GM19455 (cell line): ENCODE results near the gene PHOSPHO2.

Experiments
- ATAC-seq: cut with Tn5 transposase; IDR thresholded peaks from one replicate; pipeline ENCODE4 v1.9.1; 2021; ENCODE audit not compliant: unreplicated experiment

The PHOSPHO2 gene

DNA sequence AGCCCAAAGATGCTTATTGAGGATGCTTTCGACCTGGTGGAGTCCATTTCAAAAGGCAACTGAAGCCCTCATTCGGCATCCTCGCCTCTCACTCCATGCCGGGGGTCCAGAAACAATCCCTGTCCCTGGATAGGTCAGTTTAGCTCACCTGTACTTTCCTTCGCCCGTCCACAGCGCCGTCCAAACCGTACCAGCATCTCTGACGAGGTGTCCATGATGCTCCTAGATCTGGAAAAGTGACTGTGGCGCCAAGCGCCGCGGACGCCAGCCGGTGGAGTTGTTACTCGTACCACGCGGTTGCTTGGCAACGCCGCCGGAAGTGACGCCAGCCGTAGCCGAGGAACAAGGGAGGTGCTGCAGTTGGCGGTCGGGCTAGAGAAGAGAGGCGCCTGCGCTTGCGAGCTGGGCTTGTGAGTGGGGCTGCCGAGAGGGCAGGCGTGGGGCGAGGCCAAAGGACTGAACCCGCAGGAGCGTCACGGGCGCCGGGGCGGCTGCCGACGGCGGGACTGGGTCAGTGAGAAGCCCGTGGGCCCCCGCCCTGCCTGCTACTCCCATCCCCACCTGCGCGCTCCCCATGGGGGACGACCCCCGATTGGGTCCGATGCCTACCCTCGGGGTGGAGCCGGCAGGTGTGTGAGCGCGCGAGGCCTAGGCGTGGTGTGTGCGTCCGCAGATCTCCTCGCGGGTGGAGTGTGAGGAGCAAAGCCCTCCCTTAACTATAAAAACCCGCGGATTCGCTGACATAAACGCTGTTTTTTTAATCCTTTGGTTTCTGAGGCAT, at the start of gene PHOSPHO2, which contains the start of gene CFAP210:
PHOSPHO2 (plus strand) TSS at position 357 of the 781 bp plus-strand sequence. CDS start 6,503 bp downstream, outside the sequence.
CFAP210 (minus strand) TSS at position 293 of the 781 bp plus-strand sequence; CDS start at position 215, 78 bp downstream.
- peak; percentile 100 for ATAC-seq

DNA sequence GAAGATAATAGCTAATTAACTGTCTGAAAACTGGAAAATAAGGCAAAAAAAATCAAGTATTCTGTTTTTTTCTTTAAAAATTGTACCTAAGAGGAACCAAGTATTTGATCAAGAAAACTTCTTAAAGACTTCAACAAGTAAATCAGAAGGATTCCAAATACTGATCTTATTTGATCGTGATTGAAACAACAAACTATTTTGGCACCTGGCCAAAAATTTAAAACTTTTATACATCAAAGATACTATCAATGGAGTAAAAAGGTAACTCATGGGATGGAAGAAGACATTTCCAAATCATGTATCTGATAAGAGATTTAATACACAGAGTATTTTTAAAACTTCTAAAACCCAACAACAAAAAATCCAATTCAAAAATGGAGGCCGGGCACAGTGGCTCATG, 46.8 kb upstream of the PHOSPHO2 start:
- no peak for ATAC-seq

GRCh38 chr2:169649278-169649677, 45.0 kb upstream of the PHOSPHO2 start:
- ATAC-seq, result no peak

DNA sequence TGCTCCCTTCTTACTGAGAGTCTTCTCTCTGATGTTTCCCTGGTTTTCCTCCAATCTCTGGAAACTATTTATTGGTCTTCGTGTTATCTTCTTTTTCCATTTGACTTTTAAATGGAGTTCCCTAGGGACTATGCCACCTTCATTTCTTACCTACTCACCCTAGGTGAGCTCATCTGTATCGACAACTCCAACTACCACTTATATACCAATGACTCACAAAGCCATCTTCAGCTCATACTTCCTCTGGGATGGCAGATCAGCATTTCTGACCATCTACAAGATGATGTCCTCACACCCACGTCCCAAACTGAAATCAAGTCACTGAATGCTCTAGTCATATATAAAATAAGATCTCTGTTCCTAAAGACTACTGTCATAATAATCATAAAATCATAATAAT, 40.6 kb upstream of the PHOSPHO2 start:
- ATAC-seq, result no peak

GRCh38 chr2:169656164-169656563, 38.1 kb upstream of the PHOSPHO2 start:
- no peak for ATAC-seq

DNA sequence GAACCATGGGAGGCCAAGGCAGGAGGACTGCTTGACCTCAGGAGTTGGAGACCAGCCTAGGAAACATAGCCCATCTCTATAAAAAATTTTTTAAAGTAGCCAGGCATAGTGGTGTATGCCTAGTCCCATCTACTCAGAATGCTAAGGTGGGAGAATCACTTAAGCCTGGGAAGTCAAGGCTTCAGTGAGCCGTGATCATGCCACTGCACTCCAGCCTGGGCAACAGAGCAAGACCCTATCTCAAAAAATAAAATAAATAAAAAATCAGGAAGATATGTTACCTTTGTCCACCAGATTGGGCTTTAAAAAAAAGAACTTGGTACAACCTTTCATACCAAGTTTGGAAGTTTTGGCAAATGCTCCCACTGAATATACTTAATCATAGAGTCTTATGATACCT, 35.4 kb upstream of the PHOSPHO2 start:
- ATAC-seq, result no peak

DNA sequence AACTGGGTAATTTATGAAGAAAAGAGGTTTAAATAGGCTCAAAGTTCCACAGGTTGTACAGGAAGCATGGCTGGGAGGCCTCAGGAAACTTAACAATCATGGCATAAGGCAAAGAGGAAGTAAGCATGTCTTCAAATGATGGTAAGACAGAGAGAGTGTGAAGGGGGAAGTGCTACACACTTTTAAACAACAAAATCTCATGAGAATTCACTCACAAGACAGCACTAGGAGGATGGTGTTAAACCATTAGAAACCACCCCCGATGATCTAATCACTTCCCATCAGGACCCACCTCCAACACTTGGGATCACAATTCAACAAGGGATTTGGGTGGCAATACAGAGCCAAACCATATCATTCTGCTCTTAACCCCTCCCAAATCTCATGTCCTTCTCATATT, 34.9 kb upstream of the PHOSPHO2 start:
- ATAC-seq, result no peak

GRCh38 chr2:169661265-169661664, 33.0 kb upstream of the PHOSPHO2 start:
- ATAC-seq, result no peak

DNA sequence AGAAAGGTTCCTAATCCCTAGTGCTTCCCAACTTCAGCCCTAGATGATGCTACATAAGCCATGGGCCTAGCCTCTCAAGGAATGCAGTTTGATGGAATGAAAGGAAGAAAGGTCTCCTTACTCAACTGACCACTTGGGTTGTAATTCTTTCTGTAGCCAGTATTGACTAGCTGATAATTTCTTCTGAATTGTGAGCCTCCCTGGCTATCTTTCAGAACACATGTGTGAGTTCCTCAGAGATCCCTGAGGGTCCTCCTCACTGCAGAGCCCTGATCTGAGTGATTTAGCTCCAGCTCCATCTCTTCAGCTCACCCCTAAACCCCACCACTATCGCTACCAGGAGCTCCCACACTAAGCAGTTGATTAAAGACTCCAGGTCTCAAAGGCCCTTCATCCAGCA, 31.5 kb upstream of the PHOSPHO2 start:
- ATAC-seq, result no peak

- no peak for ATAC-seq
These were observed 31.0 kb upstream of the PHOSPHO2 start for GRCh38 chr2:169663247-169663646.

DNA sequence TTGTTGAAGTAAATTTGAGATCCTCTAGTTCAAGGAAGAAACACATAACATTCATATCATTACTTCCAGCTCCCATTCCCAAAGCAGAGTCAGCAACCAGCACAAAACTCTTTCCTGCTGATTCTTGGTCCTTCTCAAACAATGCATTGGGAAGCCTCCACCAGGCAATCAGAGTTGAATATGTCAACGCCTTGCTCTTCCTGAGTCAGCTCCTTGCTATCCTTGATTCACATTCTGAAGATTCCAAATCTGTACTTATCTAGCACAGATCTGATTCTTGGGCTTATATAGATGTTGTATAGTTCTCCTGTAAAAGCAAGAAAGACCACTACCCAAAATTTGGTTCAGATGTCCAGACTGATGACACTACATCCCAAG, 29.7 kb upstream of the PHOSPHO2 start:
- ATAC-seq, result no peak

DNA sequence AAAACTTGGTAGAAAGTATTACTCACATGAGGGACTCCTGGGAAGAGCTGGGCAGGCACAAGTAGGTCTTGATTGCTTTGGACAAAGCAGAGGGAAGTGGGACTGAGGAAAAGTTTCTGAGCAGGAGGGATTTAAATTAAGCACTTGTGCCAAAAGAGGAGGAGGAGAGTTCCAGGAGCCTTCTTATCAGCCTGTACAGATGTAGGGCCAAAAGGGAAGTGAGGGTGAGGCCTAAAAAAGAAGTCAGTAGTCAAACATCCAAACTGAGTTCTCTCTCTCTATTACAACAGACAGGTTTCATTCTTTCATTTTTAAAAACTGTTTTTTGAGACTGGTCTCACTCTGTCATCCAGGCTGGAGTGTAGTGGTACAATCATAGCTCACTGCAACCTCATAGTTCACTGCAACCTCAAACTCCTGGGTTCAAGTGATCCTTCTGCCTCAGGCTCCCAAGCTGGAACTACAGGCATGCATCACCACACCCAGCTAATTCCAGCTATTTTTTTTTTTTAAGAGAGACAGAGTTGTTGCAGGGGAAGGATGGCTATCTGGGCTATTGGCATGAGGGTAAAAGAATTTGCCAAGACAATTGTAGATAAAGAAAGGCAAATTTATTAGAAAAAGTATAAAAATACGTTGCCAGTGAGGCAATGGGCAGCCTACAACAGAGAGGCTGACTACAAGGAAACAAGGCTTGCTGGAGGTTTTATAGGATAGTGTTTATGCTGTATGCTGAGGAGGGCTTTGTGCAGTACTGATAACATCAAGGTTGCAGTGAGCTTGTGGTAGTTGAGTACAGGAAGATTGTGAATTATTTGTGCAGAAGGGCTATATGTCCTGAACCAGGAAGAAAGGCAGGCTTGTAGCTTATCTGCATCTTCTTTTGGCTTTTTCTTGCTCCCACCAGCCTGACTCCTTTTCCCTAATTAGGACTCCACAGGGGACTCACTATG, 29.0 kb upstream of the PHOSPHO2 start:
- ATAC-seq, result no peak

DNA sequence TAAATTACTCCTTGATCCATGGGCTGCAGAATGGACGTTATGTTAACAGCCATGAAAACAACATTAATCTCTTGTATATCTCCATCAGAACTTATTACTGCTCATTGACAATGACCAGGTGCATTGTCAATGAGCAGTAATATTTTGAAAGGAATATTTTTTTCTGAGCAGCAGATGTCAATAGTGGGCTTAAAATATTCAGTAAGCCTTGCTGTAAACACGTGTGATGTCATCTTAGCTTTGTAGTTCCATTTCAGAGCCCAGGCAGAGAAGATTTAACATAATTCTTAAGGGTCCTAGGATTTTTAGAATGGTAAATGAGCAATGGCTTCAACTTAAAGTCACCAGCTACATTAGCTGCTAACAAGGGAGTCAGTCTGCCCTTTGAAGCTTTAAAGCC, 26.7 kb upstream of the PHOSPHO2 start:
- no peak for ATAC-seq

- no peak for ATAC-seq
These were observed 24.0 kb upstream of the PHOSPHO2 start for GRCh38 chr2:169670215-169670651.

DNA sequence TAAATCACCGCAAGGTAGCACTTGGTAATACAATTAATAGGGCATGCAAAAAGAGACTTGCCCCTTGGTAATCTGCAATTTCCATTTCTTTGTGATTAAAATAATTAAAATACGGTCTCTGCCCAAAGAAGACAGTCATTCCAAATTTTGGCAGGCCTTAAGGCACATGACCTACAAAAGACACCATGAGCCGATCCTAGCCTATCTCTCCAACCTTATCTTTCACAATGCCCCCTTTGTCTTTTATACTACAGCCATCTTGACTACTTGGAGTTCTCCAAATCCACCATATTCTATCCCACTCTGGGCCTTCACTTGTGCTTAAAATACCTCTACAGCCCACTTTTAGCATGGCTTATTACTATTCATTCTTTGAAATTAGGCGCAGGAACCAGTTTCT, 23.3 kb upstream of the PHOSPHO2 start:
- ATAC-seq, result no peak

GRCh38 chr2:169672406-169672805, 21.9 kb upstream of the PHOSPHO2 start:
- ATAC-seq, result no peak

DNA sequence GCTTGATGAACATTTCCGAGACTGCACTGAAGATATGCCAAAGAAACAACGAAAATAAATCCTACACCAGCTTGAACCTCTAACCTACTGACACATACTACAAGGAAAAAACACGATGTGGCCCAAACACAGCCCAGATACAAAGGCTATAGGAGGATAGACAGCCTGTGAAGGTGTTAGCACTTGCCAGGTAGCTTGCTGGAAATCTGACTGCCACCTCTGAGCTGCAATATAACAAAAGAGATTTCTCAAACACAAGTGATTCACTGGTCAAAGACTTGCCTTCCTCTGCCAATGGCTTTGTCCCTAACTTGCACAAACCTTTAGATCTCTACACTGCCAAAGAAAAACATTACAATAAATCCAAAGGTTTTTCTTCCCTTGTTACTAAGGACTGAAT, 21.2 kb upstream of the PHOSPHO2 start:
- no peak for ATAC-seq

- ATAC-seq, result no peak
These were observed 20.3 kb upstream of the PHOSPHO2 start for GRCh38 chr2:169673921-169674320.

GRCh38 chr2:169676357-169676756, 17.9 kb upstream of the PHOSPHO2 start:
- ATAC-seq, result no peak

DNA sequence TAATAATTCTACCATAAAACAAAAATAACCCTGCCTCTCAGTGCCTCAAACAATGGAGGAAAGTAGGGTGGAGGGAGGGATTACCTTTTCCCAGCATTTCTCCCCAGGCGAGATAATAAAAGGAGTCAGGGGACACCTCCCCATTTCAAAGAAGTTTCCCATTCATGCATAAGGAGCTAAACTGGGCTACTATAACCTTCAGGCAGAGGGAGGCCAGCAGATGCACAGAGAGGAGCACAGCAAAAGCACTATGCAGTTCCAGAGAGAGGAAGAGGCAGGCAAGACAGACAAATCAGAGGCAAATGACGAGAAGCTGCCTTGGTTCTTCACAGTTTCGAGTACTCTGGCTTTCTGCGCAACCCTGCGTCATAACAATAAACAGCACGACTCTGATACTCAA, 17.4 kb upstream of the PHOSPHO2 start:
- no peak for ATAC-seq

- no peak for ATAC-seq
These were observed 11.2 kb upstream of the PHOSPHO2 start for GRCh38 chr2:169683054-169683424.
